ENCODE data around the gene HMCN2.
"Not testable (repeated sequence)": the region's sequence is repeated elsewhere in the genome, so short reads cannot be mapped to it uniquely, and the experiment has no call there.

Gene HMCN2

DNA sequence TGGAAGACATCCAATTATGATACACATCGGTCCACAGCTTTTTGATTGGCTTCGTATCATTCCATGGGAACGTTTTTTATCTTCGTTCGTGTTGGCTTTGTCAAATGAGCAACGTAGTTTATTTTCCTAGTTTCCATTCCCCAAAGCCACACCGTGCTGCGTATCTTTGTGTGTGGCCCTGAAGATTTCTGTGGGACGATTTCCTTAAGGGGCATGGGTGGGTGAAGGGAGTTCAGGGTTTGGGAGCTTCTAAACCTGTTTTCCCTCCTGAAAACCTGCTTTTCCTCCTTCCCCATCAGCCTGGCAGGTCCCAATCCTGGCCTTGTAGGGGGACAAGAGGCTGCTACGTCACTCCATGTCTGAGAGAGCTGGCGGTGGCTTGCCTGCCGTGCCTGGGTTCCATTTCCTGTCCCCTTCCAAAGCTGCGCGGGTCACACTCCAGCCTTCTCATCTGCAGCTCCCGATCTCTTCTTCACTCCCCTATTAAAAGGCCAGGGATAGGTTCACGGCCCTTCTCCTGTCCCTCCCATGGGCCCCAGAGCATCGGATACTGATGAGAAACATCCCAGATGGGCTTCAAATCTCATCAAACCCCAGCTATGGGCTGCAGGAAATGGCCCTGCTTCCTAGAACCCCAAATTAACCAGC, 155.7 kb downstream of the HMCN2 start:
- no peak for DNase-seq

DNA sequence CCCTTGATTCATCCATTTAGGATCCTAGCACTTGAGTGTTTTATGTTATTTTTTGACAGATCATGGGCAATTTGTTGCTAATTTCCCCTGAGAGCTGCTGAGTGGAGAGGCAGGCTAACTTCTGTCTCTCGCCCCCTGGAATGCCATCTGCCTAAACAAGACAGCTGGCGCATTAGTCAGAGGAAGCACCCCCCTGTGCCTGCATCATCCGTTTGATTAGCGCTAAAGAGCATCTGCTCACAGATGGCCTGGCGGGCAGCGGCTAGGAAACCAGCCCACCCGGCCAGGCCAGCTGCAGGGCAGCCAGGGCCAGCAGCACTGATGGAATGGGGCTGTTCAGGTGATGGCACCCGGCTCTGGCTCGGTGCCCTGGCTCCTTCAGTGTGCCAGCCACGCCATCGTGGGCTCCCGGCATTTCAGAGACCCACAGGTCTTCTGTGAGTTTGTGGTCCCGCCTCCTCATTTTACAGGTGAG, 156.3 kb downstream of the HMCN2 start:
- no peak for DNase-seq

DNA sequence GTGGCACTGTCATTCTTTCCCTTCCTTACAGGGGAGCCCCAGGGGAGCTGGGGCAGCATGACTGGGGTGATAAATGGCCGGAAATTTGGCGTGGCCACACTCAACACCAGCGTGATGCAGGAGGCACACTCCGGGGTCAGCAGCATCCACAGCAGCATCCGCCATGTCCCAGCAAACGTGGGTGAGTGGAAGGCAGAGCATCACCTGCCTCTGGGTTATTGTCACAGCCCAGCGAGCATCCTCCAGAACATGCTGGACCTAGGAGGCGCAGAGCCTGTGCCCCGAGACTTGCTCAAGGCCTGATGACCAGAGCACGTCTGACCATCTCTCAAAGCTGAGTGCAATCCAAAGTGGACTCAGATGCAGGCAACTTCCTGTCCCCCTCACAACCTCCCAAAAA, 157.0 kb downstream of the HMCN2 start:
- DNase-seq = no peak

DNA sequence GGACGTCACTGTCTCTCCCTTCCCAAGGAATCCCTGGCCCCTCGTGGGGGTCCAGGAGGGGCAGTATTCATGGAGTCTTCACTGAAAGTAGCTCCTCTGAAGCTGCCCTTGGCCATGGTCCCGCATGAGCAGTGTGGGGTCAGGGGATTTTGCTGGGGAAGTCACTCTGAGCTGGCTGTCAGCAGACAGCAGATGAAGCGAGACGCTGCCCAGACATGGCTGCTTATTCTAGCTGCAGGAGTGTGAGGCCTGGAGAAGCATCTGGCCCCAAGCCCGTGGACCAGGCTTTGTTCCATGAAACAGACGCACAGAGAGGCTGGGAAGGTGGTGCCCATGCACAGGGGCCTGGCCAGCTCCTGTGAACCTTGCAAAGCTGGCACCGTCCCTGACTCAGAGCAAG, 157.7 kb downstream of the HMCN2 start:
- DNase-seq = no peak

DNA sequence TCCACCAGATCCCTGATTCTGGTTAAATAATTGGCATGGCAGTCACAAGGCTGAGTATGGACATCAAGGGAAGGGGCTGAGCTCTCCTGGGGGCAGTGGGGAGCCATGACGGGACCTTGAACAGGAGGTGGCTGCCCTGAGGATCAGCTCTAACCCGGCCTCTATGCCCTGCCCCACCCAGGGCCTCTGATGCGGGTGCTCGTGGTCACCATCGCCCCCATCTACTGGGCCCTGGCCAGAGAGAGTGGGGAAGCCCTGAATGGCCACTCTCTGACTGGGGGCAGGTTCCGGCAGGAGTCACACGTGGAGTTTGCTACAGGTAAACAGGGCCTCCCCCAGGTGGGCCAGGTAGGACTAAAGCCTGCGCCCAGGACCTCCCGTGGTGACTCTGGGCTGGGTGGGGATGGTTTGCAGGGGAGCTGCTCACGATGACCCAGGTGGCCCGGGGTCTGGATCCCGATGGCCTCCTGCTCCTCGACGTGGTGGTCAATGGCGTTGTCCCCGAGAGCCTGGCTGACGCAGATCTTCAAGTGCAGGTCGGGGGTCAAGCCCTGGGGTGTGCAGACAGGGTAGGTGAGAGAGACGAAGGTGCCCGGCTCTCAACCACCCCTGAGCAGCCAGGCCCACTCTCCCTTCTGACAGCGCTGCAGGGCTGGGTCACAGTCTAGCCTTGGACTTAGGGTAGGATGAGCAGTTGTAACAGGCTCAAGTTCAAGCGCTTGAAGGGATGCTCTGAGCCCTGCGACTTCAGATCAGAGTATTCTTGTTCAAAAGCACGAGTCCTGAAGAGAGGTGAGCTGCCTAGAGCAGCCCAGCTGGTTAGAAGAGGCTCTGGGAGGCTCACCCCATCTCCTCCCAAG, 159.3 kb downstream of the HMCN2 start:
- no peak for DNase-seq

DNA sequence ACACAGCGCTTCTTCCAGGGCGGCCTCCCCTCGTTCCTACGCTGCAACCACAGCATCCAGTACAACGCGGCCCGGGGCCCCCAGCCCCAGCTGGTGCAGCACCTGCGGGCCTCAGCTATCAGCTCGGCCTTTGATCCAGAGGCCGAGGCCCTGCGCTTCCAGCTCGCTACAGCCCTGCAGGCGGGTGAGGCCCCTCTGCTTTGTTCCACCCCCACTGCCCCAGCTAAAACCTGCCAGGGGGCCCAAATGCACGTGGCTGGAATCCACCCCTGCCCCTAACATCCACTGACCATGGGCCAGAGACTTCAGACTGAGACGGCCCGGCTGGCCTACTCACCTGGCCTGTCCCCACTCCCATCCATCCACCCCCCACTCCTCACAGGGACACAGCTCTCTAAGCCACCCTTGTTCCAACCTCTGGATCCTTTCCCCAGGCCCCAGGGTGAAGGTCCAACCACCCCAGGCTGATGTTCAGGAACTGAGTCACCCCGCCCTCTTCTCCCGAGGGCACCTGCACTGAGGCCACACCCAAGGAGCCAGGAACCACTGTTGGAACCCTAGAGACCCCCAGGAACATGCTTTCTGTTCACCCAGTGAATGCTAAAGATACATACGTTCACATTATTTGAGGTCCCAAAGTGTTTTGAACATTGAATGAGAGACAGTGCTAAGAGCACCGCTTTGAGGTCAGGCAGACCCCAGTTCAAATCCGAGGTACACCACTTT, 160.3 kb downstream of the HMCN2 start:
- no peak for DNase-seq

DNA sequence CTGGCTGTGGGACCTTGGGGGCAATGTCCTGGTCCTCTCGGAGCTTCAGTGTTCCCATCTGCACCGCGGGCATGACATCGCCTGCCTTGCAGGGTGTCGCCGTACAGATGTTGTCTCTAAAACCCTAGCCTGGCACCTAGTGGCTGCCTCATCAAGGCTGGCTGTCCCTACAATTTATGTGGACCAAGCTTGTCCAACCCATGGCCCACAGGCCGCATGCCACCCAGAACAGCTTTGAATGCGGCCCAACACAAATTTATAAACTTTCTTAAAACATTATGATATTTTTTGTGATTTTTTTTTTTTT, 160.9 kb downstream of the HMCN2 start:
- no peak for DNase-seq

DNA sequence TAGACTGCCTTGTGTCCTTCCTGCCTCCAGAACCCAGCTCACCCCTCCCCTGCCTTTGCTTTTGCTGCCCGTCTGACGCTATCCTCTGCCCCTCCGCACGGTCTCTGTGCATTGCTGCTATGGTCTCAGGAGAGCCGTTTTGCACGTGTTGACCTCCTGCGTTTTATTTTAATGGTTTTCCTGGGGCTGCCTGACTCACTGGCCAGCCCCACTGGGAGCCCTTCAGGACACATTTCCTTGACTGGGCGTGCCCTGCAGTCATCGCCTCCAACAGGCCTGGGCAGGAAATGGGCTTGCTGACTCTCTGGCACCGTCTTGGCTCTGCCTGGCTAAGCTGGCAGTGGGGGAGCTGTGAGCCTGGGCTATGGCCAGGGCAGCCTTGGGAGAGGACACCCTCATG, 161.3 kb downstream of the HMCN2 start:
- no peak for DNase-seq

DNA sequence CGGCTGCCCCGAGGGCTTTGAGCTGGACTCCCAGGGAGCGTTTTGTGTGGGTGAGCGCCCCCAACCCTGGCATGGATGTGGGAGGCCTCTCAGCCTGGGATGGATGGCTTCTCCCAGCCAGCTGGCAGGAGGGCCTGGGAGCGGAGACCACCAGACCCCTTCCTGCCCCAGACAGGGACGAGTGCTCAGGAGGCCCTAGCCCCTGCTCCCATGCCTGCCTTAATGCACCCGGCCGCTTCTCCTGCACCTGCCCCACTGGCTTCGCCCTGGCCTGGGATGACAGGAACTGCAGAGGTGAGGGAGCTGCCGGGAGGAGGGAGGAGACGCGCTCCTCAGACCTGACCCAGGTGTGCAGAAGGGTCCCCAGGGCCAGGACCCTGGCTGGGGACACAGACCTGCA, 161.8 kb downstream of the HMCN2 start:
- no peak for DNase-seq

DNA sequence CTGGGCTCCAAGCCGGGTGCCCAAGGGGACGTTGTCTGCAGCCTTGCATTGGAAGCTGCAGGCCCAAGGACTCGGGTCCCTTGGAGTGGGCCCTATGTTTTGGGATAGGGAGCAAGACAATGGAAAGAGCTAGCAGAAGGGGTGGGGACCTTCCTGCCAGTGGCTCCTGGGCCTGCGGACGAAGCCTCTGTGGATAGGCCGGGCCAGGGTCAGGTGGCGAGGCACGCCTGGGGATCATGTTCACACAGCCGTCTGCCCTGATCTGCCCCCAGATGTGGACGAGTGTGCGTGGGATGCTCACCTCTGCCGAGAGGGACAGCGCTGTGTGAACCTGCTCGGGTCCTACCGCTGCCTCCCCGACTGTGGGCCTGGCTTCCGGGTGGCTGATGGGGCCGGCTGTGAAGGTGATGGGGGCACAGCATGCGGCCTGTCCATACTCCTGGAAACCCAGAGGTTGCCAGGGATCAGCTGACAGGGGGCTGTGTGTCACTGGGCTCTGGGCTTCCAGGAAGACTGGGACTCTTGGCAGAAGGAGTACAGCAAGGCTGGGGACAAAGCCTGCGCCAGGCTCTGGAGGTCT, 162.6 kb downstream of the HMCN2 start:
- no peak for DNase-seq

DNA sequence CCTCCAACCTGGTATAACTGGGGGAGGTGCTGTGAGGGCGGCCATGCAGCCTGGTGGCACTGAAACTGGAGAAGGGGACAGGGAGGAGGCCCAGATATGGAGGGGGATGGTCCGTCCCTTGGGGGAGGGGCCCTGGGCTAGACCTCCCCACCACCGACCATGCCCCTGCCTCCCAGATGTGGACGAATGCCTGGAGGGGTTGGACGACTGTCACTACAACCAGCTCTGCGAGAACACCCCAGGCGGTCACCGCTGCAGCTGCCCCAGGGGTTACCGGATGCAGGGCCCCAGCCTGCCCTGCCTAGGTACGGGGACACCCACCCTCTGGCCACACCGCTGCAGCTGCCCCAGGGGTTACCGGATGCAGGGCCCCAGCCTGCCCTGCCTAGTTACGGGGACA, 163.8 kb downstream of the HMCN2 start:
- no peak for DNase-seq

DNA sequence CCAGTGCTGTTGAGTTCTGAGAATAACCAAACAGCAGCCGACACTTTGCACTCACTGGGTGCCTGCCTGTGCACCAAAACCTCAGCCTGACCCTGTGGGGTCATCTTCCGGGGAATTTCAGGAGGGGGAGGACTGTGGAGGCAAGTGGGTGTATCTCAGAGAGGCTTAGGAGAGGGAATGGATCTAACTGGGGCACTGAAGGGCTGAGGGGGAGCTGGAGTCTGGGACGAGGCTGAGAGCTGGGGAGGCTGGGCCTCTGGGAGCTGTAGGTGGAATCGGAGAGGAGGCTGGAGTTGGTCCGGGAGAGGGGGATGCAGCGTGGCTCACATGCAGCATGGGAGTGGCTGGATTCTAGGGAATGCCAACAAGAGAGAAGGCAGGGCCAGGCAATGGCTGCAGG, 164.3 kb downstream of the HMCN2 start:
- DNase-seq = no peak

DNA sequence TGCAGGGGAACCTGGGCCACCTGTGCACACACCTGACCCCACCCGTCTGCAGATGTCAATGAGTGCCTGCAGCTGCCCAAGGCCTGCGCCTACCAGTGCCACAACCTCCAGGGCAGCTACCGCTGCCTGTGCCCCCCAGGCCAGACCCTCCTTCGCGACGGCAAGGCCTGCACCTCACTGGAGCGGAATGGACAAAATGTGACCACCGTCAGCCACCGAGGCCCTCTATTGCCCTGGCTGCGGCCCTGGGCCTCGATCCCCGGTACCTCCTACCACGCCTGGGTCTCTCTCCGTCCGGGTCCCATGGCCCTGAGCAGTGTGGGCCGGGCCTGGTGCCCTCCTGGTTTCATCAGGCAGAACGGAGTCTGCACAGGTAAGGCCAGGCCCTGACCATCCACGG, 164.7 kb downstream of the HMCN2 start:
- DNase-seq = no peak

DNA sequence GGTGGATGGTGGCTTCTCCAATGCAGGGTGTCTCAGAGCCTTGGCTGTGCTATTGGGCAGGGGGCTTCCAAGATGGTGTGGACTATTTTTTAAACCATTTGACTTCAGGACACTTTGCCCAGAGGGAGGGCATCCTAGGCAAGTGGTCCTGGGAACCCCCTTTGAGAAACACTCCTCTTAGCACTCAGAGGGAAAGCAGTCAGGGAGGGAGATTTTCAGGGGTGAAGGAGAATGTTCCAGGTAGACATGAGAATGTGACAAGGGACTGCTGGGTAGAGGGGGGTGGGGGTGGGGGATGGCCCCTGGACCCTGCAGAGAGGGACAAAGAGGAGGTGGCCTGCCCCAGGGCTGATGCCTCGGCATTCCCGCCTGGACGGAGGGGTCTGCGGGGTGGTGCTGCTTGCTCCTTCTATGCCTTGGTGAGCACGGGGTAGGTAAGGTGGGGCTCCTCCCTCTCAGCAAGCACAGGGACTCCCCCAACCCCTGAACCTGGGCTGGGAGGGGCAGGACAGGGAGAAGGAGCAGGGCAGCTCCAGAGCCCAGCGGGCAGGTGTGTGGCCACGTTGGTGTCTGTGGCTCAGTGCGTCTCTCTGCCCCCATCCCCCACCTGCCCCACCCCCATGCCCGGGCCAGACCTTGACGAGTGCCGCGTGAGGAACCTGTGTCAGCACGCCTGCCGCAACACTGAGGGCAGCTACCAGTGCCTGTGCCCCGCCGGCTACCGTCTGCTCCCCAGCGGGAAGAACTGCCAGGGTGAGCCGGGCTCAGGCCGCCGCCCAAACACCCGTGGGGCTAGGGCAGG, 165.4 kb downstream of the HMCN2 start:
- no peak for DNase-seq

DNA sequence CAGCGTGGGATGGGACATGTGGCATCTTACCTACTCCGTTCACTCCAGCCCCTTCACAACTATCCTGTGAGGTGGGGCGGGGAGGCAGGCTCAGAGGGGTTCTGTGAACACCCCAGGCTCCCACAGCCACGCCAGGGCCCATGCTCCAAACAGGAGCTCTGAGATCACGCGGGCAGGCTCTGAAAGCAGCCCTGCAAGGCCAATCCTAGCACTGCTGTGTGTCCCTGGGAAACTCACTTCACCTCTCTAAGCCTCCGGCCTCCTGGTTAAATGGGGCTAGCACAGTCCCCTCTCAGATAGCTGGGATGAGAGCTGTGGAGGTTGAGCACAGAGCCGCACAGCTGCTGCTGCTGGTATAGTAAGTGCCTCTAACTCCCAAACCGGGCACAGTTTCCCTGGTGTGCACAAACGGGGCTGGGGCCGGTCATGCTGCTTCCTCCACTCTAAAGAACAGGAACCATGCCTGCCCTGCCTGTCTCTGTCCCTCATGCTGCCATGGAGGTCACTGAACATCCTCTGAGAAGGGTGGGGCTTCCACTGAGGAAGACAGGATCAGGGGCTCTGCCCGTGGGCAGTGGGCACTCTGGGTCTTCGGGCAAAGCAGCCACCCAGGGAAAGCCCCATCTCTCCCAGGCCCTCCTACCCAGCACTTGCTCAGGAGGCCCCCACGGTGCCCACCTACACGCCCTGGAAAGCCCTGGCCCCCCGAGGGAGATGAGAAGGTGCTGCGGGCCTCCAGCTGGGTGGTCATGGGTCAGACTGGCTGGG, 166.2 kb downstream of the HMCN2 start:
- no peak for DNase-seq

DNA sequence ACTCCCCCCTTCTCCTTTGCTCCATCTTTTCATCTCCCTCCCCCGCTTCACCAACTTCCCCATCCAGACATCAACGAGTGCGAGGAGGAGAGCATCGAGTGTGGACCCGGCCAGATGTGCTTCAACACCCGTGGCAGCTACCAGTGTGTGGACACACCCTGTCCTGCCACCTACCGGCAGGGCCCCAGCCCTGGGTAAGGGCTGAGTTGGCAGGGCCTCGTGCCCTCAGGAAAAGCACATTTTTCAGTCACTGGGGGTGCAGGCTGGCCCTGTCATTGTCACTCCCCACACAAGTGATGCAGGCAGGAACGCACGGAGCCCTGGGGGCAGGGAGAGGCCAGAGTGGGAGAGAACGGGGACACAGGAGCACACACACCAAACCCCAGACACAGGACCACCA, 166.8 kb downstream of the HMCN2 start:
- DNase-seq = no peak

DNA sequence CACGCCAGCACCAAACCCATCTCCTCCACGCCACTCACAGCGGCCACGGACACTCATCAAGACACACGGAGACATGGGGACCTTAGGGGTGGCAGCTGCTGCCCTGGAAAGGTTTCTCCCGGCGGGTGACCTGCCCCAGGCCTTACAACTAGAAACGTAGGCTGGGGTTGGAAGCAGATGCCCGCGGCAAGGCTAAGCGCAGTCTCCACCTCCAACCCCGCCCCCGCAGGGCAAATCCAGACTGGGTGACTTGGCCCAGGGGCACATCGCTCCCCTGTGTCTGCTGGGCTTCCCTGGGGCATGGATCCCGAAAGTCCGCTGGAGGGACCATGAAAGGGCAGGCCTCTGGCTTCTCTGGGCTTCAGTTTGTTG, 167.2 kb downstream of the HMCN2 start:
- no peak for DNase-seq

DNA sequence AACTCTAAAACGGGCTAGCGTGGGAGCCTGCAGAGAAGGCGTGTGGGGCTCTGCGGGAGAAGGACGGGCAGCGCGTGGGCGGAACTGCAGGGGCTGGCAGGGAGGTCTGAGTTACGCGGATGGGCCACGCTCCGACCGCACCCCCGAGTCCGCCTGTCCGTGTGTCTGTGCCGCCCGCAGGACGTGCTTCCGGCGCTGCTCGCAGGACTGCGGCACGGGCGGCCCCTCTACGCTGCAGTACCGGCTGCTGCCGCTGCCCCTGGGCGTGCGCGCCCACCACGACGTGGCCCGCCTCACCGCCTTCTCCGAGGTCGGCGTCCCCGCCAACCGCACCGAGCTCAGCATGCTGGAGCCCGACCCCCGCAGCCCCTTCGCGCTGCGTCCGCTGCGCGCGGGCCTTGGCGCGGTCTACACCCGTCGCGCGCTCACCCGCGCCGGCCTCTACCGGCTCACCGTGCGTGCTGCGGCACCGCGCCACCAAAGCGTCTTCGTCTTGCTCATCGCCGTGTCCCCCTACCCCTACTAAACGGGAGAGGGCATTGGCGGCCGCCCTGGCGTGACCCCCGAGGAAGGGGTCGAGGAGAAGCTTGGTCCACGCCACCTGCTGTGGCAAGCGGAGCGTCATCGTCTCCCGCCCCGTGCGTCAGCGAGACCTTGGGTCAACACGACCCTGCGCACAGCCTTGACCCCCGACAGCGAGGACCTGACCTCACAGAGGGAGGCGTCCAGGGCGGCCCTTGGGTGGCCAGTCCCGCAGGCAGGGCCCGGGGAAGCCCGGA, 167.8 kb downstream of the HMCN2 start:
- no peak for DNase-seq

DNA sequence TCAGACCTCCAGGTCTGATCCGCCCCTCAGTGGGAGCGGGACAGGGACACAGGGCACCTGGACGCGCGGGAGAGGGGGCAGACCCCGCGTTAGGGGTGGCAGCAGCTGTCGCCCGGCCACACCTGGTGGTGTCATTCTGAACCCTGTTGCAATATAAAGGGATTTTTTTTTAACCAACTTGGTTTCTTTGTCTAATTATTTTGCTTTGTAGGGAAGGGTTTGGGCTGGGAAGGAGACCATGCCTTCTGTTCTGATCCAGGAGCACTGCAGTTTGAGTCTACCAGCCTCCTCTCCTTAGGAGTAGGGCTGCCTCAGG, 168.3 kb downstream of the HMCN2 start:
- no peak for DNase-seq

DNA sequence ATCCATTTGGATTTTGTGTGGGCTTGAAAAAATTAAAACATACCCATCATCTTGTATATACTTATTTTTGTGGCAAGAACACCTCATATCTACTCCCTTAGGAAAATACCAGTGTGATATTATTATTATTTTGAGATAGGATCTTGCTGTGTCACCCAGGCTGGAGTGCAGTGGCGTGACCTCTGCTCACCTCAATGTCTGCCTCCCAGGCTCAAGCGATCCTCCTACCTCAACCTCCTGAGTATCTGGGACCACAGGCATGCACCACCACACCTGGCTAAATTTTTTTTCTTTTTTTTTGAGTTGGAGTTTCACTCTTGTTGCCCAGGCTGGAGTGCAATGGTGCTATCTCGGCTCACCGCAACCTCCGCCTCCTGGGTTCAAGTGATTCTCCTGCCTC, 169.1 kb downstream of the HMCN2 start:
- DNase-seq = not testable (repeated sequence)

DNA sequence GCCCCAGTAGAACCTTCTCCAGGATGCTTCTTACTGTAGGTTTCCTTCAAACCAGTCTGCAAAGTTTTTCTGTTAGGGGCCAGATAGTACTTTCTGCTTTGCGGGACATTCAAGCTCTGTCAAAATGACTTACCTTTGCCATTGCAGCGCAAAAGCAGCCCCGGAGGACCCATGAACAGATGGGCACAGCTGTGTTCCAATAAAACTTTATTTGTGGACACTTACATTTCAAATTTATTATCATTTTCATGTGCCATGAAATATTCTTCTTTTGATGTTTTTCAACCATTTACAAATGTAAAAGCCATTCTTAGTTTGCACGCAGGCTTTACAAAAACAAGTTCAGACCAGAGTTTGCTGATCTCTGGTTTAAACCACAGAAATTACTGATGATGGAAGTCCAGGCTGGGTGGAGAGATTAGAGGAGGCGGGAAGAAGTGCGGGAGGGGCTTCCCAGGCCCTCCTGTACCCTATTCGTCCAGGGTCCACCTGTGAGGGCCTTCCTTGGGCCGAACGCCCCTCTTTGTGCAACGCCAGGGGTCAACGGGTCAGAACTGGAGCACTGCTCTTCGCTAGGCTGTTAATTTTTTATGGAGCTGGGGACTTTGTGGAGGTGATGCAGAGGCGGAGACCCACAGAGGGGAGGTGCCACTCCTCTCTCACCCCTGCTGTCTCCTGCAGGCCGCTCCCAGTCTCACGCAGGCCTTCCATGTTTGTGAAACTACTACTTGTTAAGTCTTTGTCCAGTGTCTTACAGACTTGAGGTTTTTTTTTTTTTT, 171.6 kb downstream of the HMCN2 start:
- DNase-seq = no peak
